ENCODE measurements around the gene JAZF1. TPM values are rescaled to one million over a fixed set of nuclear protein-coding genes. Genes with fewer than 3 reads are reported as not detected.
A peak's percentile ranks its signal among the peaks of the same experiment; 100 is the strongest.
"Not testable (repeated sequence)": the region's sequence is repeated elsewhere in the genome, so short reads cannot be mapped to it uniquely, and the experiment has no call there.

Gene JAZF1
- total and polyA plus RNA-seq, 7 donors, result 2.3 to 10.6 (median 5.3) TPM

DNA sequence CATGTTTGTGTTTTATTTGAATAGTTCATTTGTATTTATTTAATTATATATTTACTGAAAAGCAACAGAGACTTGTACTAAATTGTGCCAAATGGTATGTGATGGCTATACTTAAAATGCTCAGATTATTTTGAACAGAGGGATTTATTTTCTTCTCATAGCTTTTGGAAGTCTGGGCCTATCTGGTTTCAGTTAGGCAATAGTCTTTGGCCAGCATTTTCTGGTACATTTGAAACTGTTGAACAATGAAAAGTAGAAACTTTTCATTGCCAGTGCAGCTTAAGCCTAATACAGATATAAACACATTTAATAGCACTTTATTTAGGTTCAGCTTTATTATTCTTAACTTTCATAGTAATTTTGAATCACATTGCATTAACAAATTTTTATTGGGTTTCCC is 252.6 kb downstream of the JAZF1 start:
- Histone ChIP-seq H3K4me3 (no peak overlapping the region), H3K27ac (no peak overlapping the region), H3K4me1 (peaks cover 17% of the 10 kb centered on the region), H3K9me3 (no peaks in the 10 kb centered on the region), H3K27me3 (ENCODE audit: insufficient read depth in 3 of 3, low read length in 2 of 3) (no peaks in the 10 kb centered on the region), H3K36me3 (ENCODE audit: insufficient read depth in 1 of 2, low read depth in 1 of 2) (no peaks in the 10 kb centered on the region)
- ATAC-seq (peak in 1 of 4 donors; percentile 59), DNase-seq (no peak)
- TF ChIP-seq, protein P1, sequence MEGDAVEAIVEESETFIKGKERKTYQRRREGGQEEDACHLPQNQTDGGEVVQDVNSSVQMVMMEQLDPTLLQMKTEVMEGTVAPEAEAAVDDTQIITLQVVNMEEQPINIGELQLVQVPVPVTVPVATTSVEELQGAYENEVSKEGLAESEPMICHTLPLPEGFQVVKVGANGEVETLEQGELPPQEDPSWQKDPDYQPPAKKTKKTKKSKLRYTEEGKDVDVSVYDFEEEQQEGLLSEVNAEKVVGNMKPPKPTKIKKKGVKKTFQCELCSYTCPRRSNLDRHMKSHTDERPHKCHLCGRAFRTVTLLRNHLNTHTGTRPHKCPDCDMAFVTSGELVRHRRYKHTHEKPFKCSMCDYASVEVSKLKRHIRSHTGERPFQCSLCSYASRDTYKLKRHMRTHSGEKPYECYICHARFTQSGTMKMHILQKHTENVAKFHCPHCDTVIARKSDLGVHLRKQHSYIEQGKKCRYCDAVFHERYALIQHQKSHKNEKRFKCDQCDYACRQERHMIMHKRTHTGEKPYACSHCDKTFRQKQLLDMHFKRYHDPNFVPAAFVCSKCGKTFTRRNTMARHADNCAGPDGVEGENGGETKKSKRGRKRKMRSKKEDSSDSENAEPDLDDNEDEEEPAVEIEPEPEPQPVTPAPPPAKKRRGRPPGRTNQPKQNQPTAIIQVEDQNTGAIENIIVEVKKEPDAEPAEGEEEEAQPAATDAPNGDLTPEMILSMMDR (IDR thresholded peaks at IDR 0.05), result no peak
- intact Hi-C loops (cut with DNase I), result loop anchor here in 1 of 2 donors (10.0 kb wide), 2 partner anchors 167 to 243 kb away; no protein-coding TSS in a partner anchor

DNA sequence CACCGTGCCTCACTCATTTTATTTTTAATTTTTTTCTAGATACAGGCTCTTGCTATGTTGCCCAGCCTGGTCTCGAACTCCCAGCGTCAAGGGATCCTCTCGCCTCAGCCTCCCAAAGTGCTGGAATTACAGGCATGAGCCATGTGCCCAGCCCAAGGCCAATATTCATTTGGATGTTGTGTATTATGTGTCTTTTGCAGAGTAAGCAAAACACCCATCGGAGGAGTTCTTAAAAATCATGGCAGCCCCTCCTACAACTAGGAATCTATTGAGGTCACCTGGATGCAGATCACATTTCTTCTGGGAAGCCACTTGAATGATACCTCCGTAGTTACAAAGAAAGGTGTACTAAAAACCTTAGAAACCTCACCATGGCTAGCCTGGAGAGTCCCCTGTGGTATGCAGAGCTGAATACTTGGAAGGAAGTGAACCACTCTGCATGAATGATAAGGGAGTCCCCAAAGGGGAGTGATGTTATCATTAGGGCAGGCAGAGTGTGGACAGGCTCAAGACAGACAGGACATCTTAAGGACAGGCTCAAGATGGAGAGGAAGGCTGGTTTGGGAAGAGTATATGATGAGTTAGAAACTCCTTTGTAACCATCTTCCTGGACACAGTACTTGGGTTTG is 254.9 kb downstream of the JAZF1 start:
- ATAC-seq (no peak), DNase-seq (no peak)
- Histone ChIP-seq H3K9me3 (no peaks in the 10 kb centered on the region), H3K4me1 (peaks cover 17% of the 10 kb centered on the region), H3K4me3 (no peak overlapping the region), H3K27ac (no peak overlapping the region), H3K36me3 (ENCODE audit: insufficient read depth in 1 of 2, low read depth in 1 of 2) (no peaks in the 10 kb centered on the region), H3K27me3 (ENCODE audit: insufficient read depth in 3 of 3, low read length in 2 of 3) (no peaks in the 10 kb centered on the region)
- intact Hi-C loops (cut with DNase I), result loop anchor here in 1 of 2 donors (10.0 kb wide), 2 partner anchors 169 to 241 kb away; no protein-coding TSS in a partner anchor
- TF ChIP-seq, protein P1 (IDR thresholded peaks at IDR 0.05), result no peak
- WGBS, 3 donors, result 82 to 93% (median 85%) methylated on average over 6 of the region's 6 CpGs

DNA sequence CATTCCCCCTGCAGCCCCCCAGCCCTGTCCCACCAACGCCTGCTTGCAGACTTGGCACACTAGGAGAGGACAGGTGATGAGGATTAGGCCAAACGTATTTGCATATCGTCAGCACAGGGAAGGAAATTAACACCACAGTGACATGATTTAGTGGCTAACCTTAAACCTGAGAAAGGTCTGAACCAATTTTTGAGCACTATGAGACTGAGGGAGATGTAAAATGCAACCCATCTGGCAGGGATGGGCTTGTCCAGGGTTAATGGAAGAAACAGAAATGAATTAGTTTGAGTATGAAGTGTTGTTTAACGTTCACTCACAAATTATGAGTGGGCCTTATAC is 257.0 kb downstream of the JAZF1 start:
- no peaks in the 10 kb centered on the region for H3K27me3 ChIP-seq (ENCODE audit: insufficient read depth in 3 of 3, low read length in 2 of 3)
- H3K27ac ChIP-seq, result no peak overlapping the region
- H3K9me3 ChIP-seq, result no peaks in the 10 kb centered on the region
- no peak overlapping the region for H3K4me3 ChIP-seq
- DNase-seq (no peak), ATAC-seq (no peak)
- H3K4me1 ChIP-seq, result peaks cover 10% of the 10 kb centered on the region
- intact Hi-C loops (cut with DNase I), result loop anchor here (5.0 to 10.0 kb wide), 4 partner anchors 99 to 726 kb away; no protein-coding TSS in a partner anchor
- TF ChIP-seq, protein P1 (IDR thresholded peaks at IDR 0.05), result no peak
- 32 to 55% (median 40%) methylated on average over 4 of the region's 4 CpGs for WGBS, 3 donors
- no peaks in the 10 kb centered on the region for H3K36me3 ChIP-seq (ENCODE audit: insufficient read depth in 1 of 2, low read depth in 1 of 2)

DNA sequence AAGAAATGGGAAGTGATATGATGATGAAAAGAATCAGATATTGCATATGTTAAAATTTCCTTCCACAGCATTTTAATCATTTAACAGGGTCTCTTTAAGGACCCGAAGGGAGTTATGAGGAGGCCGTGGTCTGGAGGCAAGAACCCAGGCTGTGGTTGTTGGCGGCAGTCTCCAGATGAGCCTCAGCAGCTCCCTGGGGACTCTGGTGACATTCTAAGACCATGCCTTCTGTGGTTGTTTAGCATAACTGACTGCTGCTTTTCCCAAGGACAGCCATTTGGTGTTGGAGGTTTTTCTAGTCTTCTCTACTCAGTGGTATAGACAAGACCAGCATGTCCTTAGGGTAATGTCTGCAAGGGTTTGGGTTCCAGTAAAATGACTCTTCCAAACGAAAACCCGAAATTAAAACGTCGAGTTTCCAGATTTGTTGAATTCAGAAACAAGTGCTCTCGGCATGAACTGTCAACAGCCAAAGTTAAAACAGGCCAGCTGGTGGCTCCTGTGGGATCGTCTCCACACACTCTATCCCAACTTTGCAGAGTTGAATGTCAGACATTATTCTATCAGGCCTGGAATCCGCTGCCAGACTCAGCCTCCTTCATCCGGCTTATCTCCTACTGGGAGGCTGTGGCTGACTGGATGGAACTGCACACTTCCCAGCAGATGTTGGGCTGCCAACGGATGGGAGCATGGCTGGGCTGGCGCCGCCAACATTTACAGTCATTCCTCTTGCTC is 257.5 kb downstream of the JAZF1 start:
- H3K36me3 ChIP-seq (ENCODE audit: insufficient read depth in 1 of 2, low read depth in 1 of 2), result no peaks in the 10 kb centered on the region
- TF ChIP-seq, protein P1 (IDR thresholded peaks at IDR 0.05), result no peak
- ATAC-seq (peak in 3 of 4 donors; percentile 27 to 50 (median 42)), DNase-seq (peak in 1 of 2 donors; percentile 44)
- H3K9me3 ChIP-seq, result no peaks in the 10 kb centered on the region
- intact Hi-C loops (cut with DNase I), result loop anchor here (5.0 to 10.0 kb wide), 4 partner anchors 99 to 726 kb away; no protein-coding TSS in a partner anchor
- peaks cover 5% of the 10 kb centered on the region for H3K4me1 ChIP-seq
- WGBS, 3 donors, result 51 to 58% (median 52%) methylated on average over 14 of the region's 14 CpGs
- H3K27ac ChIP-seq, result no peak overlapping the region
- no peaks in the 10 kb centered on the region for H3K27me3 ChIP-seq (ENCODE audit: insufficient read depth in 3 of 3, low read length in 2 of 3)
- no peak overlapping the region for H3K4me3 ChIP-seq

DNA sequence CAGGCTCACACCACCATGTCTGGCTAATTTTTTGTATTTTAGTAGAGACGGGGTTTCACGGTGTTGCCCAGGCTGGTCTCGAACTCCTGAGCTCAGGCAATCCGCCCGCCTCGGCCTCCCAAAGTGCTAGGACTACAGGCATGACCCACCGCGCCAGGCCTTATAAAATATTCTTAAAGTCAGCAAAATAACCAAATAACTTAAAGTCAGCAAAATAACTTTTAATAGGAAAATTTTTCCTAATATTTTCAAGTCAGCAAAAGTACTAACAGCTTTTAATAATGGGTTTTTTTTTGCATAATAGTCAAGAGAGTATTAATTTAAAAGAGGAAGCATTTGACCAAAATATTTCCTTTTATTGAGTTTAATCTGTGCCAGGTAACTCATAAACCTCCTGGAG is 258.2 kb downstream of the JAZF1 start:
- H3K4me3 ChIP-seq; H3K9me3 ChIP-seq; H3K4me1 ChIP-seq; H3K27me3 ChIP-seq (ENCODE audit: insufficient read depth in 3 of 3, low read length in 2 of 3); ATAC-seq; H3K27ac ChIP-seq; DNase-seq; H3K36me3 ChIP-seq (ENCODE audit: insufficient read depth in 1 of 2, low read depth in 1 of 2): not testable (repeated sequence)
- WGBS, 3 donors, result 94 to 96% (median 96%) methylated on average over 8 of the region's 8 CpGs
- intact Hi-C loops (cut with DNase I), result loop anchor here (5.0 to 10.0 kb wide), 4 partner anchors 100 to 725 kb away; no protein-coding TSS in a partner anchor

Data from psoas muscle (tissue), 8 donors.